HG03280 (cell line): ENCODE data around the gene SHBG.
A peak's percentile ranks its signal among the peaks of the same experiment; 100 is the strongest.
"Not testable (repeated sequence)": the region's sequence is repeated elsewhere in the genome, so short reads cannot be mapped to it uniquely, and the experiment has no call there.

ENCODE experiments used
- ATAC-seq: cut with Tn5 transposase; IDR thresholded peaks from one replicate; pipeline ENCODE4 v1.9.1; 2021; ENCODE audit warnings: mild to moderate bottlenecking, moderate library complexity; ENCODE audit not compliant: unreplicated experiment

Gene SHBG, protein sequence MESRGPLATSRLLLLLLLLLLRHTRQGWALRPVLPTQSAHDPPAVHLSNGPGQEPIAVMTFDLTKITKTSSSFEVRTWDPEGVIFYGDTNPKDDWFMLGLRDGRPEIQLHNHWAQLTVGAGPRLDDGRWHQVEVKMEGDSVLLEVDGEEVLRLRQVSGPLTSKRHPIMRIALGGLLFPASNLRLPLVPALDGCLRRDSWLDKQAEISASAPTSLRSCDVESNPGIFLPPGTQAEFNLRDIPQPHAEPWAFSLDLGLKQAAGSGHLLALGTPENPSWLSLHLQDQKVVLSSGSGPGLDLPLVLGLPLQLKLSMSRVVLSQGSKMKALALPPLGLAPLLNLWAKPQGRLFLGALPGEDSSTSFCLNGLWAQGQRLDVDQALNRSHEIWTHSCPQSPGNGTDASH

DNA sequence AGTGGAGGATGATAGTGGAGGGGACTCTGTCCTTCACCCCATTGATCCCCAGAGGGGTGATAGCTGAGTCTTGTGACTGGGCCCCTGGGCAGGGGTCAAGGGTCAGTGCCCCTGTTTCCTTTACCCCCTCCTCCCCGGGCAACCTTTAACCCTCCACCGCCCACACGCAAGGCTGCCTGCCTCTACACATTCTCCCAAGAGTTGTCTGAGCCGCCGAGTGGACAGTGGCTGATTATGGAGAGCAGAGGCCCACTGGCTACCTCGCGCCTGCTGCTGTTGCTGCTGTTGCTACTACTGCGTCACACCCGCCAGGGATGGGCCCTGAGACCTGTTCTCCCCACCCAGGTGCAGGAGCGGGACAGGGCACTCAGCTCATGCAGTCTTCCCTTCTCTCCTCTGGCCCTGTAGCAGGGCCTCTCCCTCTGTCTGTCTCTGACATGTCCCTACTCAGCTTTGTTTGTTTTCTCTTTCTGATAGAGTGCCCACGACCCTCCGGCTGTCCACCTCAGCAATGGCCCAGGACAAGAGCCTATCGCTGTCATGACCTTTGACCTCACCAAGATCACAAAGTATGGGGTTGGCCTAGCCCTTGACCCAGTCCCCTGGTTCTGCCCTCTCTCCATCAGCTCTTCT is at the start of gene SHBG:
Gene SHBG (plus strand): TSS at position 197 of the 633 bp plus-strand sequence. CDS start 38 bp downstream, at position 235.
- no peak for ATAC-seq

- ATAC-seq = no peak
These were observed 49.0 kb upstream of the SHBG start for GRCh38 chr17:7580604-7581575.

DNA sequence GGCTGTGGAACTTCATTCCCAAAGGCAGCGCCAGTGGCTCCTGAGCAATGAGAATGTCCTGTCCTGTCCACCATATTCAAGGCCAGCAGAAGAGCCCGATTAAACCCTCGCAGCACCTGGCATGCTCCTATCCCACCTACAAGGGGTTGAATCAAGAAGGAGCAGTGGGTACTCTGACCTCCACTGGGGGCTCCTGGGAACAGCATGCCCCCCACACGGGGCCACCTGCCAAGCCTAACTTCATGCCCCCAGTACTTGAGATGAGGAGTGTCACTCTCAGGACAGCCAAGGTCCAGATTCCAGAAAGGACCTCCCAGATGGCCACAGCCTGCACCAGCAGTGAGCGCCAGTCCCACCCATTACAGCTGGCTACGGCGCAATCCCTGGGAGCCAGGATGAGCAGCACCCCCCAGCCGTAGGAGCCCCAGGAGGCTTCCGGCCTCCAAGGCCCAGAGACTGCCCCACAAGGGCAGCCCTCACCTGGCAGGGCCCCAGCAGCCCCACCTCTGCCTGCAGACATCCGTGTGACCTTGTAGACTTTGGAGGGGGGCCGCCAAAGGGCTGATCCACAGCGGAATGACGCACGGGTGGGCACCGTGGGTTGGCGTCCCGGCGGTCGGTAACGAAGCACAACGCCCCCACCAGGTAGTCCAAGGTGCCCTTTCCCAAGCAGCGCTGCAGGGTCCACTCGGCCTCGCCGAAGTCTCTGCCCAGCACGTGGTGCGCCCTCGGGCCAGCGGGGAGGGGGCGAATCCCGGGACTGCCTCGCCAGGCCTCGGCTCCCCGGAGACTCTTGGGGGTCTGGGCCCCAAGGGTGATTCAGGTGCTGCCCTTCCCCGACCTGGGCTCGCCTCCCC is 47.3 kb upstream of the SHBG start:
- ATAC-seq = peak; percentile 0

GRCh38 chr17:7583253-7584109 is 46.5 kb upstream of the SHBG start, which contains the start of gene MPDU1:
MPDU1 (plus strand) TSS chr17:7583852; CDS start chr17:7583863, 11 bp downstream.
- ATAC-seq = peak; percentile 75

GRCh38 chr17:7586673-7587419 is 43.1 kb upstream of the SHBG start:
- ATAC-seq = no peak

DNA sequence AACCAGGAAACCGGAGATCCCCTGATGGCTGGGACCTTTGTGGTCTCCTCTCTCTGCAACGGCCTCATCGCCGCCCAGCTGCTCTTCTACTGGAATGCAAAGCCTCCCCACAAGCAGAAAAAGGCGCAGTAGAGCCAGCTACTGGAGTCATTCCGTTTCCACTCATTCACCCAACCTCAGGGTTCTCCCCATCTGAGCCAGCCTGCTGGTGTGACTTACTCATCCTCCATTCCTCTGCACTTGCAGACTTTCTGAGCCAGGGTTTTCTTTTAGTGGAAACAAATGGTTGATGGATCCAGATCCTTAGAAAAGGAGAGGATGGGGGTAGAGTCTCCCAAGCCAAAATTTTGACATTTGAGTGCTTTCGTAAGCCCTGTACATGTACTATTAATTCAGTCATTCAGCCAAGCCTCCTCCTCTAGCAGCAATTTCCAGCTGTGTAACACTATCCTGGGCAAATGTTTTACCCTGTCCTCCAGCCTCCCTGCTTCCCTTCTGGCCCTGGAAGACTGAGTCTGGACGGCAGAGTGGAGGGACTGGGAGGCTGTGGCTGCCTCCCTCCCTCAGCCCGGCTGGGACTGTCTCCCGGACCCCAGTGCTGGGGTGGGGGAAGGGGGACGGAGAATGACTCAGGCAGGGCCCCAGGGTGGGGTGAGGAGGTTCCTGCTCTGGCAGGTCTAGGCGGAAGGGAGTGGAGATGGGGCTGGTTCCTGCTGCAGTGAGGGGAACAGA is 42.3 kb upstream of the SHBG start:
- ATAC-seq = no peak

DNA sequence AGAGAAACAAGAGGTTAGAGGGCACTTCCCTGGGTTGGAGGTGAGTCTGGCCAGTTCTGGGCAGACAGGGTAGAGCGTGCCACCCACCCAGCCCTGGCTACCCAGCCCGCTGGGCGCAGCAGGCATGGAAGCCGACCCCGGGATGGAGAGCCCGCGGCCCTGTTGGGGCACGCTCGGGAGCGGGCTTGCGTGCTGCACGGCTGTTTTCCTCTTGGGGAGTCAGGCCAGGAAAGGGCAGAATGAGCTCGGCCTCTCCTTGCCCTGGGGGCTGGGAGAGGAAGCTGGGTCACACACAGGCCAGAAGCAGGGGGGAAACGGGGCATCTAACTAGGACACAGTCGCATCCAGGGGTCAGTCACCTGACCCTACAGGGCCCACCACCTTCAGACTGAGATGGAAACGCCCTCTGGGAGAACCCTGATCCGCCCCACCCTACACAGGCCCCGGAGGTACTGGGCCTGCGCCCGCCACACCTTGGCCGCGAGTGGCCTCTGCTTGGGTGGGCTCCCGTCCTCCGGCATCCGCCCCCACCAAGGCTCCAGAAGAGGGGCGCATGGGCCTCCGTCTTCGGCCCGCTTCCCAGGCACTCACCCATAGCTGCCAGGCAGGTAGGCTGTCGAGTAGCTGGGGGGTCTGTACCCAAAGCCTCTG is 41.3 kb upstream of the SHBG start:
- ATAC-seq = no peak

DNA sequence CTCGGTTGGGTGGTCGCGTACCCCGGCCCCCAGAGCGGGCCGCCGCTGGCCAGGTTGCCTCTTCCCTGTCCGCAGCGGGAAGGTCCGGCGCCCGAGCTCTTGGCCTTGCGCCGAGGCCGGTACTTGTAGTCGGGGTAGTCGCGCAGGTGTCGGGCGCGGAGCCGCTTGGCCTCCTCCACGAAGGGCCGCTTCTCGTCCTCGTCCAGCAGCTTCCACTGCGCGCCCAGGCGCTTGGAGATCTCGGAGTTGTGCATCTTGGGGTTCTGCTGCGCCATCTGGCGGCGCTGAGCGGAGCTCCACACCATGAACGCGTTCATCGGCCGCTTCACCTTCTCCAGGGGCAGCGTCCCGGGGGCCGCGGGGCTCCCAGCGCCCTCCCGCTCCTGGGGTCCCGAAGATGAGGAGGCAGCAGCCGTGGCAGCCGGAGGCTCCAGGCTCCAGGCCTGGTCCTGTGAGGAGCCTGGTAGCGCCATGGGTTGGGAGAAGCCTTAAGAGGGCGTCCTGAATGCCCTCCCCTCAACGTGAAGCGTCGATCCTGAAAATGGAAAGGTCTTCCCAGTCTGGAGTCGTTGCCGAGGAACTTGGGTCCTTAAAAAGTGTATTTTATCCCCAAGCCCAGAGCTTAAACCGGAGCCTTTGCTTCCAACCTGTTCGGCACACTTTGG is 40.6 kb upstream of the SHBG start:
- no peak for ATAC-seq

DNA sequence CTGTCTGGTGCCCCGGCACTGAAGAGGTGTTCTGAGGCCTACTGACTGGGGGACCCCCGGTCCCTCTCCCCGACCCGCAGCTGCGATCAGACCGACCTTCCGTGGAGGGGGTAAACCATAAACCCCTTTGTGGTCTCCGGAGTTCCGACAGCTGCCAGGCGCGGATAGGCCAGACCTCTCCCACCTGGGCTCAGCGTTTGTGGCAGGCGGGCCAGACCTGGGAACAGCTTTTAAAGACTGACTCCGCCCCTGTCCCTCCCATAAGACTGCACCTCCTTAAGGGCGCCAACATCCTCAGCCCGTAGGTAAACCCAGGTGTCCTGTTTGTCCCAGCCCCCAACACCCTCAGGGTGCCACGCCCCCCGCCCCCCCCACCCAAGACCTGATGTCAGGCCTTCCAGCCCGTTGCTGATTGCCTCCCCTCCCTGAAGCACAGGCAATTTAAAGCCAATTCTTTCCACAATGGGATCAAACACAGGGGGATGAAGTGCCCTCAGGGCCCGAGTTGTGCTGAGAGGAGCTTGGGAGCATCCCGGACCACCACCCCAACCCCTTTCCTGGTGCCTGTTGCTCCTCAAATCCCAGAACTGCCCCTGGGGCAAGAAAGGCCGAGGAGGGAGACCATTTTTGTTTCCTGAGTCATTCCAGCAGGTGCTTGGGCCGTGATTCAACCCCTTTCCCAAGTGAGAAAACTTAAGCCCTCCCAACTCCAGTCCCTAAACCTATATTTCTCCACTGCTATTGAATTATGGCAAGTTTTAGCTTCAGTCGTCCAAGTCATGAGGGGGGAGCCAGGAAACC is 39.8 kb upstream of the SHBG start, which contains the start of gene SOX15:
Gene SOX15 (minus strand): TSS at position 204 of the 801 bp plus-strand sequence. CDS start 418 bp downstream, outside the sequence.
- no peak for ATAC-seq

DNA sequence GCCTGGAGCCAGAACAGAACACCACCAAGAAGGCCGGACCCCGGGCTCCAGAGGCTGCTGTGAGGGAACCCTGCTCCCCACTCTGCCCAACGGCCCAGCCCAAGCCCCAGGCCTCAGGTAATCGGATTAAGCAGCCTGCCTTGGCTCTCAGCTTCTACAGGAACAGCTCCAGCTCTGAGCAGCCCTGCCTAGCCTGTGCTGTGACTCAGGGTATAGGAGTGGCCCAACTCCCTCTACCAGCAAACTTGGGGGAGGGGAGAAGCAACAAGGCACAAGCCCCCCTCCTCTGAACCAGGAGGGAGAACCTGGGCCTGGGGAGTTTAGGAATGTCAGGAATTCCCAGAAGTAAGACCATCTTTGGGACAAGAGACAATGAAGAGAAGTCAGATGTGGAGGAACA is 39.2 kb upstream of the SHBG start:
- ATAC-seq = no peak

DNA sequence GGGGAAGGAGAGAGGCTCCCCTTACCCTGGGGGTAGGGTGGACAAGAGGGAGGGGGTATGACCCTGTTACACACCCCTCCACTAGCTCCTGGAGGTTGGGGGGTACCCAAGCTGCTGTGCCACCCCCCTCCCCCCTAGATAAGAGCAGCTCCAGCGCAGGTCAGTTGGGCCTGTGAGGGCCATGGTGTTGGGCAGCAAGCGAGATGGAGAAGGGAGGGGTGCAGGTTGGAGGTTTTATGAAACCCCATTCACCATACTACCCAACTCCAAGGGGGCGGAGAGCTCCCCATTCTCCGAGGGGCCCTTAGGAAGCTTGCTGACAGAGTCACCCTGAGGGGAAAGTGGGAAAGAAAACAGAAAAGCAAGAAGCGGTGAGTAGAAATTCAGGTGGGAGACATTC is 38.3 kb upstream of the SHBG start:
- ATAC-seq = no peak

DNA sequence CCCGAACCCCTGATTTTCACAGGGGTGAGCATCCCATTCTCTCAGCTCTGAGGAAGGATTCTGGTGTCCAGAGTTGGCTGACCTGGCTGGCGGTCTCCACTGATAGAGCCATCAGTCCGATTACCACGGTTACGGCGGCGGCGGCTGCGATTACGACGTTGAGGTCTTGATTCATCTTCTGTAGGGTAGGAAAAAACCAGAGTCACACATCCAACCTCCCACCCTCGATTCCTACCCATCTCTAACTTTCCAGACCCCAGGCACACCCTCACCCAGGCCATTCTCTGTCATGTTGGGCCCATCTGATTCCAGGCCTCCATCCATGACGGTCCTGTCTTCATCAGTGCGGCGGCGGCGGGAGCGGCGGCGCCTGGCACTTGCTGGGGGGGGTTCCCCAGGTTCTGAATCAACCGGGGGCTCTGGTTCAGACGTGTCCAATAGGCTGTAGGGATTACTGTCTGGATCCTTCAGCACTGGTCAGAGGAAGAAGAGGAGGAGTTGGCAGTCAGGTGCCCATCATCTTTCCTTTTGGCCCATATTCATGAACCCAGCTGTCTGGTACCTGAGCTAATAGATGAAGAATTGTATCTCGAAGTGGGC is 37.4 kb upstream of the SHBG start:
- ATAC-seq = no peak

- ATAC-seq = no peak
These were observed 36.6 kb upstream of the SHBG start for GRCh38 chr17:7593296-7593695.

DNA sequence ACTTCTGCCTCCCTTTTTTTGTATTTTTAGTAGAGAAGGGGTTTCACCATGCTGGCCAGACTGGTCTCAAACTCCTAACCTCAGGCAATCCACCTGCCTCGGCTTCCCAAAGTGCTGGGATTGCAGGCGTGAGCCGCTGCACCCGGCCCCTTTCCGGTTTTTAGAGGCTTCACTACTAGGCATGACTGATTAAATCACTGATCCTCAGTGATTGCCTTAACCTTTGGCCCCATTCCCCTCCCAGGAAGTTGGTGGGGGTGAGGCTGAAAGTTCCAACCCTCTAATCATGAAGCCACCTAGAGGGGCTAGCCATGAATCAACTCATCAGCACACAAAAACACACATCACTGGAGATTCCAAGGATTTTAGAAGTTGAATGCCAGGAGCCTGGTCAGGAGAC is 32.4 kb upstream of the SHBG start:
- not testable (repeated sequence) for ATAC-seq

GRCh38 chr17:7606280-7606679 is 23.7 kb upstream of the SHBG start:
- ATAC-seq = no peak

- no peak for ATAC-seq
These were observed 19.3 kb upstream of the SHBG start for GRCh38 chr17:7610641-7611040.
